Globus pallidus (tissue), 1 donor: Measurements from ENCODE around the gene CDC42EP4.
"Not testable (repeated sequence)": the region's sequence is repeated elsewhere in the genome, so short reads cannot be mapped to it uniquely, and the experiment has no call there.

Experiments used
- DNase-seq: peaks from one replicate; pipeline ENCODE4 v3.0.0-alpha.2; 2015; ENCODE audit warnings: low spot score

The CDC42EP4 gene

DNA sequence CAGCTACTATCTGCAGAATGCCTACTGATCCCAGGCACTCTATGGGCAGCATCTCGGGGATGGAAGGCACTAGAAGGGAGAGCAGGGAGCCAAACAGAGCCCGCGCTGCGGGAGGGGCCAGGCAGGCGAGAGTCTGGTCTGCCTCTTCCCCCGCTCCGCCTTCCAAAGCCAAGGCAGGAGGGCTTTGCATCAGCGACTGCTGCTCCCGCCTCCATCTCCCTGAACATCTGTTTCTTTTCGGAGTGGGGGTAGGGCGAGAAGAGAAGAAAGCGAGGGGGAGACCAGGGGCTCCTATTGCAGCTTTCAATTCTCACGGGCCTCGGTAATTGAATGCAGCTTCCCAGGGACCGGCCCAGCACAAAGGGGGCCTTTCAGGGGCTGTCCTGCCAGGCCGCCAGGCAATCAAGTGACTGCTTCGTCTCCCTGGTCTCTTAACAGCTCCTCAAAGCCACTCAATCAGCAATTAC is 31.4 kb upstream of the CDC42EP4 start:
- DNase-seq, result peak; percentile 86

DNA sequence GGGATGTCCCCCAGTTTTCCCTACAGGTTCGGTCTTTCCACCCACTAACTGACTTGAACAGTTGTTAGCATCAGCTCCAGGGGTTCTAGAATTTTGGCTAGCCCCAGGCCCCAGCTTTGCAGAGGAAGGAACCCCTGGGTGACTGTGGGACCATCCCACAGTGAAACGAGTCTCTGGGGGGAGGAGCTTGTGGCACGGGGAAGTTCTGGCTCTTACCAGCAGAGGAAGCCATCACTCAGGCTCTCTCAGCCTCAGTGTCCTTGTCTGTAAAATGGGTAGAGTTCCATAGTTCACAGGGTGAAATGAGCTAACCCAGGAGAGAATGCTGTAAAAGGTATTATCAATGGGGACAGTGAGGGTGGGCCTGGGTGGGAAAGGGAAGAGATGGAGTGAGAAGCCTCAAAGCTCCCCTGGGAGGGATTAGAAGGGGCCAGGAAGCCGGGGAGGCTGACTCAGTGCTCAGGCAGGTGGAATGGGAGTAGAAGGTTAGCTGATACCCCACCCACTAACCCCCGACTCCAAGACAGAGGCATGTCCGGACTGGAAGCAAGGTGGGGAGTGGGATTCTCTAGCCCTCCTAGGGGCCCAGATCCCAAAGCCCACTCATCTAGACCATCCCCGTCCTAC is 30.9 kb upstream of the CDC42EP4 start:
- no peak for DNase-seq

DNA sequence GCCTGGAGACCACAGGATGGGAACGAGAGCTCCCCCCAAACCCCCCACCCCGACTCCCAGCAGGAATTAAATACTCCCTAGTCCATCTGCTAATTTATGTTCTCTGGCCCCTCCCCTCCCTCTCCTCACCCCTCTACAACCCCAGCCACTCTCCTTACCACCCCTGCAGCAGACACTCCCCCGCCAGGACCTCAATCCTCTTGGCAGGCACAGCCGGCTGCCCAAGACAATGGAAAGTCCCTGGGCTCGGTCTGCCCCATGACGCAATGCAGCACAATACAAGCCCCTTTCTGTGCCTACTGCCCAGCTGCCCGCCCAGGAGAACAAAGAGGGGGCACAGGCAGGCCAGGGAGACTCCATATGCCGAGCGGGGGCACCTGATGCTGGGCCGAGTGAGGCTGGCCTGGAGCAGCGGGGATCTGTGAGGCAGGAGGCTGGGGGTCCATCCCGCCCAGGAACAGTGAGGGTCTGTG is 30.3 kb upstream of the CDC42EP4 start:
- peak; percentile 99 for DNase-seq

DNA sequence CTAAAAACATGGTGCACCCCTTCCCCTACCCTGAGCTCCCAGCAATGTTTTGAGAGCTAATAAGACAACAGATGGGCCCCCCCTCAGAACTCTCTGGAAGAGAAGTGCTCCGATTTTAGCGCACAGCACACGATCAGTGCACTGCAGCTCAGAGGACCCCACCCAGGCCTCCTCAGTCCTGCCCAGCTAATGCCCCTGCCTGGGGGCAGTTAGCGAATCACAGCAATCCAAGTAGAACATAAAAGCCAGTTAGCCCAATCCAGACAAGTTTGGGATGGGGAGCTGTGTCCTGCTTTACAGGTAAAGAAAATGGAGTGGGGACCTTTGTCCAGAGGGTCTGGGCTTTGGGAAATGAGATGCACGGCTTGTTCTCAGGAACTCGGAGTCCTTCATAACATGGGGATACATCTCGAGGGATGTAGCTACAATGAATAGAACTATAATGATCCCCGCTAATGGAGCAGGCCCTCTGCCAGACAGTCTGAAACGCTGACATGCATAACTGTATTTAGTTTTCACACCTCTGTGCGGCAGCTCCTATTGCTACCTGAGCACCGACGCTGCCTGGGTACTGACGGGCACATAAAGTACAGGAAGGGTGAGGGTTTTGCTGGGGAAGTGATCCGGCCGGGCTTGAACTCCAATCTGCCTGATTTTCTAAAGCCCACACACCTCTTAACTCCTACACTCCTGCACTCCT is 29.7 kb upstream of the CDC42EP4 start:
- no peak for DNase-seq

DNA sequence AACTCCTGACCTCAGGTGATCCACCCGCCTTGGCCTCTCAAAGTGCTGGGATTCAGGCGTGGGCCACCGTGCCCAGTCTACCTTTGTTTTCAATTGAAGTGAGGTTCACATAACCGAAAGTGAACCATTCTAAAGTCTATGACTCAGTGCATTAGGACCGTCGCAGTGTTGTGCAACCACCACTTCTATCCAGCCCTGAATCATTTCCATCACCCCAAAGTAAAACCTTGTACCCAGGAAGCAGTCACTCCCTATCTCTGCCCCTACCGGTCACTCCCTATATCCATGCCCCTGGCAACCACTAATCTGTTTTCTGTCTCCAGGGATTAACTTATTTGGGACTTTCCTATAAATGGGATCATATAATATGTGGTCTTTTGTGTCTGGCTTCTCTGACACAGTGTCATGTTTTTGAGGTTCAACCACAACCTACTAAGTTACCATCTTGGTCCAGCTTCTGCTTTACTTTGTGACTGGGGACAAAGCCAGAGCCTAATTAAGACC is 28.3 kb upstream of the CDC42EP4 start:
- DNase-seq, result no peak

DNA sequence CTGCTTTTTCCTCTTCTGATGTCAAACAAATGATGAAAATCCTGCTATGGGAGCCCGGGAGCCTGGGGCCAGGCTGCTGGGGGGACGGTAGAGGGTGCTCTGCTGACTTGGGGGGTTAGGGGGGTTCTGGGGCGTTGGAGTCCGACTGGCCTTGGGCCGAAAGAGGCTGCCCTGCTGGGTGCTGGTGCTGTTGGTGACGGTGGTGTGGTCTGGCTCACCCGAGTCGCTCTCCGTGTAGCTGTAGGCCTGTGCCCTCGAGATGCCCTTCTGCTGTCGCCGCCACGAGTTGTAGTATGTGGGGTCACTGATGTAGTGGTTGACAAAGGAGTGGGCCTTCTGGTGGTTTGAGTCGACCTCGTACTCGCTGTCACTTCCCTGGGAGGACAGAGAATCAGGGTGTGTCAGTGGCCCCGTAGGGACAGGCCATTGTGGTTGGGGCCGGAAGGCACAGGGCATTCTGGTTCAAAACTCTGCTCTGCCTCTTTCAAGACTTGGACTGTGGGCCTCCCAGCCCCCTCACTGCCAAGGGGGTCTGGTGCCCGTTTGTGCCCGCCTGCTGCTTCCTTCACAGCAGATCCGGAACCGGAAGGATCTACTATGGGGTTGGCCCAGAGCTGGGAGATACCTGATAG is 26.9 kb upstream of the CDC42EP4 start:
- no peak for DNase-seq

DNA sequence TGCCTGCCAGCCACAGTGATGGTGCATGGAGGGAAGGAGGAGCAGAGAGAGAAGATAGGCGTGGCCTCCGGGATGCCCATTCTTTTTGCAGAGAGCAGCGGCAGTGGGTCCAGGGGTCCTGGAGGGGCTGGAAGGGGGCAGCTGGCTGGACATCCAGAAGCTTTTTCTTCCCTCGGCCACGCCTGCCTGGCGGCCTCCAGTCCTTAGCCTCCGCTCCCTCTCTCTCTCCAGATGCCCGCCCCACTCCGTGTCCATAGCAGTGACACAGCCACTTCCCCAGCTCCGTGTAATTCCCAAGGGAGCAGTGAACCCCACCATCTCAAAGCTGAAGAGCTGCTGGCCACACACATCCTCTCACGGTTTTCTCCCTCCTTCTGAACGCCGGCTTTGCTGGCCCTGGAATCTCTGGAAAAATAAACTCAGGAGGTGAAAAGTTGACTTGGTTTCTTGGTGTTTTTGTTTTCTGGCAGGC is 26.3 kb upstream of the CDC42EP4 start:
- DNase-seq, result no peak

DNA sequence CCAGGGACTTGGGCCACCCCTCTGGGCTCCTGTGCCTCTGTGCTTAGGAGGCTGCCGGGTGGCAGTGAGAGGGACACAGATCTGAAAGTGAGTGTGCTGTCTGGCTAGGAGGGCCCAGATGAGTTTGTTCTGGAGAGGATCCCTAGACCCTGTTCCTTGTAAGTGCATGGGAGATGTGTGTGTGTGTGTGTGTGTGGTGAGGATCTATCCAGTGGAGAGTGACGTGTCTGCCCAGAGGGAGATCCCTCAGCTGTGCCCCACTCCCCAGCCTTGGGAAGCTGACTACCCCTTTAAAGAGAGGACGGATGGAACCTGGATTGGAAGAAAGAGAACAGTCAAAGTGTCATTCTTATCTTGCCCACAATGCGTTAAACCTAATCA is 25.5 kb upstream of the CDC42EP4 start:
- no peak for DNase-seq

DNA sequence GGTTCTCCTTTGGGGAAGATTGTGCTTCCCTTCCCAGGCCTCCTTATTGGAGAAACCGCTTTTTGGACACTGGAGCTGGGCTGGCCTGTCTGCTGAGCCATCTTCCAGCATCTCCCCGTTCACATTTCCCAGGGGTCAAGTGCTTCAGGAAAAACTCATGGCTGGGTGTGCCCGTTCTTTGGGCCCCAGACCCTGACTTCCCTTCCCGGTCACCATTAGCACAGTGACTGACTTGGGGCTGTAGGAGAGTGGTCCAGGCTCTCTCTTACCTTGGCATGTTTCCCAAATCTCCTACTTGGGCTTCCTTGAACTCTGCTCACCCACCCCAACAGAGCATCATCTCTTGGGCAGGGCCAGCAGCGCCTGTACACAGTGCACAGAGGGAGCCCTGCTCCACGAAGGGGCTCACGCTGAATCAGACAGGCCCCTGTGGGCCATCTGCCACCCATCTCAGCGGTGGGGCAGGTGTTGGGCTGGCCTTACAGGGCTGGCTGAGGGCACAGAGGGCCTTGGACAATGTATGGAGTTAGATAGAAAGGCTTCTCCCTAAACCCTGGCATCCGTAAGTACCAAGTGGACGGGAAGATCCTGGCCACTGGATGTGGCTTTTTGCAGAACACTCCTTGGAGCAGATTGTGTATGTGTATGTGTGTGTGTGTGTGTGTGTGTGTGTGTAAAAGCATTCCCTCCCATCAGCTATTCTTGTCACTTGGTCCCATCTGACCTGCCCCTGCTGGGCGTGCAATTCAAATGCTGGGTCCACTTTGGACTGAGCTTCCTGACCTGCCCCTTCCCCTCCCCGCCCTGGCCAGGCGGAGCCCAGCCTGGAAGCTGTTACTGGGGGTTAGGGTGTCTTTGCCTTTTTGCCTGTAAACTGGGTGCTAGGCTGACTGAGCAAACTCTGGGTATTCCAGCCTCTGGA is 24.9 kb upstream of the CDC42EP4 start:
- no peak for DNase-seq

DNA sequence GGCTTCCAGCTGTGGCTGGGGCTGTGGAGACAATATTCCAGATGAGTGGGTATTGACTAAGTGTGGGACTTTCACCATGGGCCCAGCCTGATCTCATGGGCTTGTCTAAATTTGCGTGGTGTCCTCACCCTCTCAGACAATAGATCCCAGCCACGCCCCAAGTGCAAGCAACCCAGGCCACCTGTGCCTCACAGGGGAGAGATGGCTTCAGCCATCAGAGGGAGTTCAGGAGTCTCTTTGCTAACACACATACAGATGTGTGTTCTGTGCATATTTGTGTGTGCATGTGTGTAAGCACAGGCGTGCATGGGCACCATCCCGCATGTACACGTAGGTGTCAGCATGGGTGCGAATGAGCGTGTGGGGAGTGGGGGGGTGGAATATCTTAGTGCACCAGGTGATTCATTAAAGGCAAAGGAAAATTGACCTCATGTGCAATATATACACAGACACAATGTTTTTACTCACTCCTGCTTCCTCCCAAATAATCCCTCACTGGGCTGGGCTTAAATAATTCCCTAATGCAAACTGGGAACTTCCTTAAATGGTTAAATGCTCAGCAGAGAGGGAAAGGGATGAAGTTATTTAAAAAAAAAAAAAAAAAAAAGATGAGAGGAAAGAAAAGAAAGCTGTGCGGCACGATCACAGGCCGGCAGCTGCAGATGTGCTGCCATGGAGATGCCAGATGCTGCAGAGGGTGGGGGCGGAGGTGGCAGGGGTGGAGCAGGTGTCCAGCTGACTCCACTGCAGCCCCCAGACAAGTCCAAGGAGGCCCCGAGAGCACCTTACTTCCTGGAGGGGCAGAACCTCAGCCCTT is 24.0 kb upstream of the CDC42EP4 start:
- DNase-seq, result no peak

DNA sequence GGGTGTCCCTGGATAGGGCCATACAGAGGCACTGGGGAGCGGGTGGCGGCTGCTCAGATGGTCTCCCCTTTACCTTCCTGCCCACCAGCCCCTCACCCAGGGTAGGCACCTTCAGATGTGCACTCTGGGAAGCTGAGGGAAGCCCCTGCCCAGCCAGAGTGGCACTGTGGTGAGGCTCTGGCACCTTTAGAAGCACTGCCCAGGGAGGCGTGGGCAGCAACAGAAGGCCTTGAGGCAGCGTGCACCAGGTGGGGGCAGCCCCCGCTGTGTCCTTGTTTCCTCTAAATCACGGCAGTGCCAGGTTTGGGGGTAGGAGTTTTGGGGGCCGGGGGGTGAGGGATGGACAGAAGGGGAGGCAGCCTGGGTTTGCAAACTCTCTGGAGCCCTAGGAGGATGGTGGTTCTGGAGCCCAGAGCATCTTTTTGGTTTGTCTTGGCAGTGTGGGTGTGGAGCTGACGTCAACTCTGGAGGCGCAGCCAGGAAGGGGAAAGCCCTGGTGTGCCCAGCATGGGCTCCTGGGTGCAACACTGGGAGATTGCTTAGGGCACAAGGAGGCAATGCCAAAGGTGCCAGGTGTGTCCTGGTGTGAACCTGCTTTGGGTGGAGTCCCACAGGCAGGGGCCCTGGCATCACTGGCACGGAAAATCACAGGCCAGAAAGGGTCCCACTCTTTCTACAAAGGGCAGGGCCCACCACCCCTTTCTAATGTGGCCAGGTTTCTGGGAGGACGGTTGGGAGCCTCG is 23.1 kb upstream of the CDC42EP4 start:
- no peak for DNase-seq

DNA sequence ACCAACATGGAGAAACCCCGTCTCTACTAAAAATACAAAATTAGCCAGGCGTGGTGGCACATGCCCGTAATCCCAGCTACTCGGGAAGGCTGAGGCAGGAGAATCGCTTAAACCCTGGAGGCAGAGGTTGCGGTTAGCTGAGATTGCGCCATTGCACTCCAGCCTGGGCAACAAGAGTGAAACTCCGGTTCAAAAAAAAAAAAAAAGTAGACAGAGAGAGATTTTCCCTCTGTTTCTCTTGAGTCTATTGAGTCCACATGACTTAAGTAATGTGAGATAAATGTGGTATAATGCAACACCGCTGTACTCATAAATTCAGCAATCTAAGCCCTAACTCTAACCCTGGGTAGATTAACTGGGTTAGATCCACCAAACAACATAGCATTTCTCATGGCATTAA is 21.6 kb upstream of the CDC42EP4 start:
- not testable (repeated sequence) for DNase-seq

DNA sequence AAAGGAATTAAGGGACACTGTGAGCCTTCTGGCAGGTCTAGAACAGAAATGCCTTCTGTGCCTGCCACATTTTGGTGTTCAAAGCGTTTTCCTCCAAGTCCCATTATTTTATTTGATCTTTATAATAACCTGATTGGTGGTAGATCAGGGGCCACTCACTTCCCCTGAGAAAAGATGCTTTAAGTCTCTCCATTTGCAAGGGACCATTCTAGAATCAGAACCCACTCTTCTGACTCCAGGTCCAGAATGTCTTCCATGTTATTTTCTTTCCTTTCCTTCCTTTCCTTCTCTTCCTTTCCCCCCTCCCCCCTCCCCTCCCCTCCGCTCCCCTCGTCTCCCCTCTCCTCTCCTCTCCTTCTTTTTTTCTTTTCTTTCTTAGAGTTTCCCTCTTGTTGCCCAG is 19.3 kb upstream of the CDC42EP4 start:
- no peak for DNase-seq

DNA sequence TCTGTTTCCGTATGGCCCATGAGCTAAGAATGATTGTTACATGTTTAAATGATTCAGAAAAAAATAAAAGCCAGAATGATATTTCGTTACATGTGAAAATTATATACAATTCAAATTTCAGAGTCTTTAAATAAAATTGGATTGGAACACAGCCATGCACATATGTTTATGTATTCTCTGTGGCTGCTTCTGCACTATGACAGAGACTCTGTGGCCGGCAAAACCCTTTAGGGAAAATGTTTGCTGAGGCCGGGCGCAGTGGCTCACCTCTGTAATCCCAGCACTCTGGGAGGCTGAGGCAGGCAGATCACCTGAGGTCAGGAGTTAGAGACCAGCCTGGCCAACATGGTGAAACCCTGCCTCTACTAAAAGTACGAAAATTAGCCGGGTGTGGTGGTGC is 15.9 kb upstream of the CDC42EP4 start:
- no peak for DNase-seq

DNA sequence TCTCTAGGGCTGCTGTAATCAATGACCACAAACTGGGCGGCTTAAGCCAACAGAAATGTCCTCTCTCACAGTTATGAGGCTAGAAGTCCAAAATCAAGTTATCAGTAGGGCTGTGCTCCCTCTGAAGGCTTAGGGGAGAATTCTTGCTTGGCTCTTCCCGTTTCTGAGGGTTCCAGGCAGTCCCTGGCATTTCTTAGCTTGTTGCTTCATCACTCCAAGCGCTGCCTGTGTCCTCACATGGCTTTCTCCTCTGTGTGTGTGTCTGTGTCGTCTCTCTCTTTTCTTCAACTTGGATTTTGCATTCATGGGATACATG is 13.7 kb upstream of the CDC42EP4 start:
- no peak for DNase-seq

DNA sequence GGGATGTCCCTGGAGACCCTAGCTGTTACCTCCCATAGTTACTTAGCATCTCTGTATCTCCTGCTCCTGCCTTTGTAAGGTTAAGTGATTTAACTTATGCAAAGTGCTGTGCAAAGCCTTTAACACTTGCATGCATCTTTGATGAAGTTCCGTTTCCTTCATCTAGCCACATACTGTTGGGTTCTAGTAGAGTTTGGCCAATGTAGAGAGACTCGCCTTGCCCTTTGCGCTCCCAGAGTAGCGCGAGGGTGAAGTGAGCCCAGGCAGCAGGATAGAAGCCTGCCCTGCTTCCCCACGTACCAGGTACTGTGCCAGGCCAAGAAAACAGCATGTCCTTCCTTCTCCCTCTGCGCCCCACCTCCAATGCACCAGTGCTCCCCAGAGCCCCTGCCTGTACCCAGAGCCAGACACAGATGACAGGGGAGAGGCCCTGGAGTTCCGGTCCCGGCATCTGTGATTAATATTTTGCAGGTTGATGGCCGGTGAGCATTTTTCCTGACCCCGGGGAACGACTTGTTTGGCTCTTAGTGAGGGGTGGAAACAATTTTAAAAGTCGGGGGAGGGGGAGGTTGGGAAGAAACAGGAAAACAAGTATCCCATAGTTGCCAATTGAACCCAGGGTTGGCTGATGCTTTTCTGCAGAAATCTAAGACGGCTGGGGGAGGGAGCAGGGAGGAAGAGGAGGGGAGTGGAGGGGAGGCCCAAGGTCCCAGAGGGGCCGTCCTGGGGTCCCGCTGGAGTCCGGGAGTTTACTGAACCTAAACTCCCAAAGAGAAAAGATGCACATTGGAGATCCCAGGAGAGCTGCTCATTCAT is 13.1 kb upstream of the CDC42EP4 start:
- no peak for DNase-seq

DNA sequence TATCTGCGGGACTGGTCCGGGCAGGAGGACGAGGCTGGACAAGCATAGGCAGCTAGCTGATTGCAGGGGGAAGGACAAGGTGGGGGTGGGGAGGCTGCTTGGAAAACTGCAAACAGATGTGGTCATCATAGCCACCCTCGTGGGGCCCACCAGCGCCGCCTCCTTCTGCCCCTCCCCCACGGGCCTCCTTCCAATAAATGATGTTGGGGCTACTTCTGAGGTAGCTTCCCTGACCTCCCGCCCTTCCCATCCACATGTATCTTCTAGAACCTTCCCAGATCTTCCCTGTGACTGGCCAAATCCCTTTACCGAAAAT is 12.3 kb upstream of the CDC42EP4 start:
- no peak for DNase-seq

DNA sequence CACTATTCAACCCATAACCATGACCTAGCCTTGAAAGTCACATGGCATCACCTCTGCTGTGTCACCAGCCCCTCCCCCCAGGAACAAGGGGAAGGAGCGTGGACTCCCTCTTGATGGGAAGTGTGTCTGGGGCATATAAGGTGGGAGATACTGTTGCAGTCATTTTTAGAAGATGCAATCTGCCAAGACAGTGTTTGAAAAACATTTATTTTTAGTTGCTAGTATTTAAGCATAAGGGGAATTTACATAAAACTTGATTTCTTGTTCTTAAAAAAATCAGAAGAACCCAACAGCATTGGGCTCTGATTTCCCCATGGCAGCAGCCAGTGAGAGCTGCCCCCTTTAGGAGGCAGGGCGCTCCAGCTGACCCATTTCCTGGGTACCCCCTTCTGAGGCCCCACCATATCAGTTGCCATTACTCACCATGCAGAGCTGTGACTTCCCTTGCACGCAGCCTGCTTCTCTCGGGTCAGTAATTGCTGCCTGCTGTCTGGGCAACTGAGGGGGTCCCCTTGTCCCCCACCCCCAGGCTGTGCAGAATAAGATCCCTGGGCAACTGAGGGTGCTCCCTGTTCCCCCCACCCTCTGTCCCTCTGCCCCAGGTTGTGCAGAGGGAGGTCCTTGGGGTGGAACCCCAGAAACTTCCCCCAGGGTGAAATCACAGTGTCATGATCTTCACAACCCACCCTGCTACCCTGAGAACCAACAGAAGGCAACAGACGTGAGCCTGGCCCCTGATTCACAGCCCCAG is 11.8 kb upstream of the CDC42EP4 start:
- no peak for DNase-seq
